GM12891 (cell line): Measurements from ENCODE around the gene GRIN2D.

Experiments used
- DNase-seq: peaks from one replicate; pipeline ENCODE4 v3.0.0; 2011; ENCODE audit warnings: low spot score; ENCODE audit not compliant: insufficient read length
- FAIRE-seq: peaks from 2 replicates; lab custom pipeline; 2011; peaks lifted over from hg19 to GRCh38; lab: Jason Lieb, UNC
- PAX5 ChIP-seq: IDR thresholded peaks from 2 replicates; pipeline ENCODE4 v1.6.1; 2011; ENCODE audit warnings: low read length, moderate library complexity, mild to moderate bottlenecking; ENCODE audit not compliant: insufficient read depth, severe bottlenecking
- POLR2A ChIP-seq: IDR thresholded peaks from 2 replicates; pipeline ENCODE4 v1.6.1; 2011; ENCODE audit warnings: low read depth, low read length, control low read depth
- POLR2AphosphoS5 ChIP-seq: IDR thresholded peaks from 2 replicates; pipeline ENCODE4 v1.6.1; 2011; ENCODE audit warnings: low read depth, low read length, control low read depth
- POU2F2 ChIP-seq: IDR thresholded peaks from 2 replicates; pipeline ENCODE4 v1.6.1; 2011; ENCODE audit warnings: low read depth, mild to moderate bottlenecking, control low read depth, low read length, moderate library complexity
- SPI1 ChIP-seq: IDR thresholded peaks from 2 replicates; pipeline ENCODE4 v1.6.1; 2011; ENCODE audit warnings: low read depth, low read length, control low read depth
- TAF1 ChIP-seq: IDR thresholded peaks from 2 replicates; pipeline ENCODE4 v1.6.1; 2011; ENCODE audit warnings: low read depth, low read length, control low read depth

The GRIN2D gene

DNA sequence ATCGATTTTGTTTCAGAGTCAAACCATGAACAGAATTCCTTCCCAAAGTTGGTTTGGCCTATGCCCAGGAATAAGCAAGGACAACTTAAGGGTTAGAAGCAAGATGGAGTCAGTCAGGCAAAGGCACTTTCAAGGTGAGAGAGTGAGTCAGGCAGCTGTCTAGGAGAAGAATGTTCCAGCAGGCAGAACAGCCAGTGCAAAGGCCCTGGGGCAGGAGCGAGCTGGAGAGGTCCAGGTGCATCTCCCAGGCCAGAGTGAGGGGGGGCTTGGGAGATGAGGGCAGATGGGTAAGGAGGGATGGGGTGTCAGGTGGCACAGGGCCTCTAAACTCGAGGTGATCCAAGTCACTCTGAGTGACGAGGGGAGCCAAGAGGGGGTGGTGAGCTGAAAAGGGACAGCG, 43.1 kb downstream of the GRIN2D start:
- DNase-seq: no peak
- TF ChIP-seq PAX5: no peak
- TF ChIP-seq TAF1: no peak
- no peak for TF ChIP-seq SPI1
- no peak for TF ChIP-seq POLR2A
- TF ChIP-seq POU2F2: no peak
- TF ChIP-seq POLR2AphosphoS5: no peak
- no peak for FAIRE-seq

DNA sequence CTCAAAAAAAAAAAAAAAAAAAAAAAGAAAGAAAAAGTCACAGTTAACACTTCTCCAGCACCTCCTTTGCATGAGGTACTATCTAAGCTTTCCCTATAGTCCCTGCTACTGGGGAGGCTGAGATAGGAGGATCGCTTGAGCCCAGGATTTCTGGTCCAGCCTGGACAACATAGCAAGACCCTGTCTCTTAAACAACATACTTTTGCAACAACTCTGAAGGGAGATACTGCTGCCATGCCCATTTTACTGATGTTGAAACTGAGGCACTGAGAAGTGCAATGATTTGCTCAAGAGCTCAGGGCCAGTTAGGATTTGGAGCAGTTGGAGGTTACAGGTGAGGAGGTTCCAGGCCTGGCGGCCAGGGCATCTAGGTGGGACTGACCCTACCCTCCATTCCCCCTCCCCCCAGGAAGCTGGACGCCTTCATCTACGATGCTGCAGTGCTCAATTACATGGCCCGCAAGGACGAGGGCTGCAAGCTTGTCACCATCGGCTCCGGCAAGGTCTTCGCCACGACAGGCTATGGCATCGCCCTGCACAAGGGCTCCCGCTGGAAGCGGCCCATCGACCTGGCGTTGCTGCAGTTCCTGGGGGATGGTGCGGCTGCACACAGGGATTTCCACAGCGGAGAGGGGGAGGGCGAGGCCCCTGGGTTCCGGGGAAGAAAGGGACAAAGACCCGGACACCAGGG, 48.0 kb downstream of the GRIN2D start:
- DNase-seq (no peak), FAIRE-seq (no peak)
- no peak for TF ChIP-seq POU2F2
- no peak for TF ChIP-seq POLR2AphosphoS5
- no peak for TF ChIP-seq POLR2A
- no peak for TF ChIP-seq PAX5
- no peak for TF ChIP-seq TAF1
- TF ChIP-seq SPI1: no peak

- no peak for DNase-seq
- no peak for FAIRE-seq
- TF ChIP-seq POLR2AphosphoS5 (no peak), TAF1 (no peak), POLR2A (no peak), POU2F2 (no peak), SPI1 (no peak), PAX5 (no peak)
These were observed 48.9 kb downstream of the GRIN2D start for GRCh38 chr19:48442116-48443035.

DNA sequence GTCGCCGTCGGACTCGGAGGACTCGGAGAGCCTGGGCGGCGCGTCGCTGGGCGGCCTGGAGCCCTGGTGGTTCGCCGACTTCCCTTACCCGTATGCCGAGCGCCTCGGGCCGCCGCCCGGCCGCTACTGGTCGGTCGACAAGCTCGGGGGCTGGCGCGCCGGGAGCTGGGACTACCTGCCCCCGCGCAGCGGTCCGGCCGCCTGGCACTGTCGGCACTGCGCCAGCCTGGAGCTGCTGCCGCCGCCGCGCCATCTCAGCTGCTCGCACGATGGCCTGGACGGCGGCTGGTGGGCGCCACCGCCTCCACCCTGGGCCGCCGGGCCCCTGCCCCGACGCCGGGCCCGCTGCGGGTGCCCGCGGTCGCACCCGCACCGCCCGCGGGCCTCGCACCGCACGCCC, 49.8 kb downstream of the GRIN2D start:
- no peak for FAIRE-seq
- DNase-seq: no peak
- TF ChIP-seq SPI1 (no peak), POU2F2 (no peak), POLR2A (no peak), TAF1 (no peak), POLR2AphosphoS5 (no peak), PAX5 (no peak)
